Endothelial cell of umbilical vein (primary cell): ENCODE results near the gene TRMT44.

ENCODE experiments used
- EZH2 ChIP-seq: IDR thresholded peaks from 2 replicates; pipeline ENCODE4 v1.6.1; 2012; ENCODE audit warnings: borderline replicate concordance, low read depth, mild to moderate bottlenecking, moderate library complexity, low read length, inconsistent platforms; ENCODE audit not compliant: severe bottlenecking
- POLR2A ChIP-seq: IDR thresholded peaks from 2 replicates; pipeline ENCODE4 v1.6.1; 2012; ENCODE audit warnings: low read depth, mild to moderate bottlenecking, control low read depth, low read length
- POLR2AphosphoS5 ChIP-seq: IDR thresholded peaks from 2 replicates; pipeline ENCODE4 v1.6.1; 2012; ENCODE audit warnings: low read depth, mild to moderate bottlenecking, control low read depth, low read length, moderate library complexity; ENCODE audit not compliant: insufficient read depth
- TF ChIP-seq, protein P1 (sequence below), 2 donors: IDR thresholded peaks; 1 replicate in 1 of 2; 2 replicates in 1 of 2; pipeline ENCODE4 v1.5.1; 2011; ENCODE audit warnings: low read length in 2 of 2, mild to moderate bottlenecking in 2 of 2, moderate library complexity in 2 of 2, control low read depth in 1 of 2, inconsistent platforms in 1 of 2, low read depth in 1 of 2; ENCODE audit not compliant: insufficient read depth in 1 of 2; ENCODE audit errors: extremely low read depth in 1 of 2
- TF ChIP-seq, protein P2 (sequence below): IDR thresholded peaks from 2 replicates; pipeline ENCODE4 v1.6.1; 2011; ENCODE audit not compliant: insufficient read depth, insufficient read length

DNA sequence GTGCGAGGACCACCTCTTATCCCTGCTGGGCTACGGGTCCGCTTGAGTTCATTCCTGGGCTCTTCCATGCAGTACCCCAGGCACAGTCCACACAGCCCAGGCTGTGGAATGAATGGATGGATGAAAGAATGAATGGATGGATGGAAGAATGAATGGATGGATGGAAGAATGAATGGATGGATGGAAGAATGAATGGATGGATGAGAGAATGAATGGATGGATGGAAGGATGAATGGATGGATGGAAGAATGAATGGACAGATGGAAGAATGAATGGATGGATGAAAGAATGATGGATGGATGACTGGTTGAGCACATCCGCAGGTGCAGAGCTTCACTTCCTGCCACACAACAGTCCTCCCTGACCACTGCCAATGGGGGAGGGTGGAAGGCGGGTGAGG, 28.3 kb upstream of the TRMT44 start:
- TF ChIP-seq EZH2 (no peak), POLR2A (no peak), POLR2AphosphoS5 (no peak)
- TF ChIP-seq, protein P1, sequence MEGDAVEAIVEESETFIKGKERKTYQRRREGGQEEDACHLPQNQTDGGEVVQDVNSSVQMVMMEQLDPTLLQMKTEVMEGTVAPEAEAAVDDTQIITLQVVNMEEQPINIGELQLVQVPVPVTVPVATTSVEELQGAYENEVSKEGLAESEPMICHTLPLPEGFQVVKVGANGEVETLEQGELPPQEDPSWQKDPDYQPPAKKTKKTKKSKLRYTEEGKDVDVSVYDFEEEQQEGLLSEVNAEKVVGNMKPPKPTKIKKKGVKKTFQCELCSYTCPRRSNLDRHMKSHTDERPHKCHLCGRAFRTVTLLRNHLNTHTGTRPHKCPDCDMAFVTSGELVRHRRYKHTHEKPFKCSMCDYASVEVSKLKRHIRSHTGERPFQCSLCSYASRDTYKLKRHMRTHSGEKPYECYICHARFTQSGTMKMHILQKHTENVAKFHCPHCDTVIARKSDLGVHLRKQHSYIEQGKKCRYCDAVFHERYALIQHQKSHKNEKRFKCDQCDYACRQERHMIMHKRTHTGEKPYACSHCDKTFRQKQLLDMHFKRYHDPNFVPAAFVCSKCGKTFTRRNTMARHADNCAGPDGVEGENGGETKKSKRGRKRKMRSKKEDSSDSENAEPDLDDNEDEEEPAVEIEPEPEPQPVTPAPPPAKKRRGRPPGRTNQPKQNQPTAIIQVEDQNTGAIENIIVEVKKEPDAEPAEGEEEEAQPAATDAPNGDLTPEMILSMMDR (IDR thresholded peaks at IDR 0.05; ENCODE audit: extremely low read depth in 1 of 2, insufficient read depth in 1 of 2, low read depth in 1 of 2, low read length in 2 of 2) = no peak
- TF ChIP-seq, protein P2, sequence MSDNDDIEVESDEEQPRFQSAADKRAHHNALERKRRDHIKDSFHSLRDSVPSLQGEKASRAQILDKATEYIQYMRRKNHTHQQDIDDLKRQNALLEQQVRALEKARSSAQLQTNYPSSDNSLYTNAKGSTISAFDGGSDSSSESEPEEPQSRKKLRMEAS = no peak
